Pancreas (tissue), 10 donors: ENCODE measurements around the gene SPATA2L. TPM values are rescaled to one million over a fixed set of nuclear protein-coding genes. Genes with fewer than 3 reads are reported as not detected.
"Not testable (repeated sequence)": the region's sequence is repeated elsewhere in the genome, so short reads cannot be mapped to it uniquely, and the experiment has no call there.

Source experiments
- ATAC-seq, 4 donors: fragments of 200-7000 bp; cut with Tn5 transposase; one replicate each; pipeline versions ENCODE4 v1.8.0 to v1.9.1; 2020; ENCODE audit warnings: mild to moderate bottlenecking in 4 of 4, moderate library complexity in 4 of 4
- DNase-seq, 6 donors: peaks; one replicate each; pipeline ENCODE4 v3.0.0-alpha.2; 2020
- FAIRE-seq: peaks from 2 replicates; lab custom pipeline; 2012; peaks lifted over from hg19 to GRCh38; lab: Jason Lieb, UNC
- H3K27ac ChIP-seq, 4 donors: fragments of 200-600 bp; sonication (generic); 1 replicate in 3 of 4; 2 replicates in 1 of 4; pipeline versions ENCODE4 v1.5.0 to v1.8.0; 2020
- H3K27me3 ChIP-seq, 4 donors: fragments of 200-600 bp; one replicate each; pipeline ENCODE4 v1.8.0; 2021
- H3K36me3 ChIP-seq, 3 donors: fragments of 200-600 bp; sonication (generic) in 1 of 3; one replicate each; pipeline versions ENCODE4 v1.5.0 to v1.8.0; 2020 to 2021
- H3K4me1 ChIP-seq, 3 donors: fragments of 200-600 bp; one replicate each; pipeline ENCODE4 v1.8.0; 2021
- H3K4me3 ChIP-seq, 4 donors: fragments of 200-600 bp; sonication (generic) in 2 of 4; one replicate each; pipeline versions ENCODE4 v1.5.0 to v1.8.0; 2020 to 2021
- H3K9me3 ChIP-seq, 4 donors: fragments of 200-600 bp; one replicate each; pipeline ENCODE4 v1.8.0; 2021
- CTCF ChIP-seq, 4 donors: fragments of 200-600 bp; sonication (generic) in 3 of 4; IDR thresholded peaks; one replicate each; pipeline versions ENCODE4 v1.5.0 to v1.8.0; 2021; ENCODE audit warnings: antibody characterized with exemption in 4 of 4
- WGBS, 2 donors: extraction: QIAGEN DNeasy Blood & Tissue Kit; methylation state at CpG; one replicate each; pipeline ENCODE4 v1.1.7; 2013; 5-methylcytosine and 5-hydroxymethylcytosine counted together
- intact Hi-C, 3 donors: fragments of 100-400 bp; cut with DNase I; formaldehyde crosslinking; loops; one replicate each; pipeline versions ENCODE4 v1.11.1 to v1.14.2; 2022
- polyA plus RNA-seq, 2 donors: library from polyadenylated mRNA; stranded (reverse); fragments of 200-250 nt; gene quantifications; one replicate each; pipeline ENCODE4 v1.2.3, GENCODE V29; 2013
- total RNA-seq, 6 donors: library from RNA; stranded (reverse); fragmentation: NEBNext Ultra II Directional in 4 of 6; extraction: Animal tissue kit (Norgen Biotek cat#: 25700) in 4 of 6; gene quantifications; one replicate each; pipeline versions ENCODE4 v1.2.1 to v1.2.4, GENCODE V29; 2021 to 2023
- donor health status: healthy with polysubstance abuse.
- donor health status: DM: no; HTN: no; CAD: no; lungs with moderate emphysema.
- donor health status: DM: no; HTN: no; CAD: no.
- donor health status: control.
- donor health status: control.
- donor health status: Bipolar disorder and iron deficiency.
- donor health status: DM: yes; HTN: yes; CAD: no.
- donor health status: DM: no; HTN: no; CAD: no.
- donor health status: DM: no; HTN: no; CAD: no.
- donor health status: DM: yes; HTN: yes; CAD: no.

The SPATA2L gene
- total and polyA plus RNA-seq, 8 donors: 9.2 to 22.3 (median 13.5) TPM

GRCh38 chr16:89667633-89668032 lies 33.9 kb downstream of the SPATA2L start:
- Histone ChIP-seq H3K27ac (no peak overlapping the region), H3K4me3 (no peak overlapping the region), H3K9me3 (no peaks in the 10 kb centered on the region), H3K36me3 (no peaks in the 10 kb centered on the region), H3K27me3 (no peaks in the 10 kb centered on the region), H3K4me1 (no peaks in the 10 kb centered on the region)
- peak in 1 of 6 donors; percentile 24 for DNase-seq
- FAIRE-seq: no peak
- intact Hi-C loops: no loop called here
- TF ChIP-seq CTCF (IDR thresholded peaks at IDR 0.05): no peak
- ATAC-seq: no peak
- 78 to 90% methylated on average over 8 to 9 of the region's 9 CpGs for WGBS, 2 donors

GRCh38 chr16:89667000-89667399 lies 34.5 kb downstream of the SPATA2L start:
- H3K9me3 ChIP-seq, FAIRE-seq, H3K4me3 ChIP-seq, H3K36me3 ChIP-seq, ATAC-seq, H3K27me3 ChIP-seq, intact Hi-C loops, H3K27ac ChIP-seq, H3K4me1 ChIP-seq: not testable (repeated sequence)
- 27 to 54% methylated on average over 7 of the region's 7 CpGs for WGBS, 2 donors
- peak in 1 of 6 donors; percentile 13 for DNase-seq

GRCh38 chr16:89664238-89664637 lies 37.3 kb downstream of the SPATA2L start:
- H3K27me3 ChIP-seq, H3K27ac ChIP-seq, ATAC-seq, H3K4me3 ChIP-seq, H3K36me3 ChIP-seq, FAIRE-seq, H3K4me1 ChIP-seq, H3K9me3 ChIP-seq, intact Hi-C loops: not testable (repeated sequence)
- 84 to 86% methylated on average over 9 to 10 of the region's 11 CpGs for WGBS, 2 donors
- DNase-seq: peak in 1 of 6 donors; percentile 8

- Histone ChIP-seq H3K9me3 (no peaks in the 10 kb centered on the region), H3K27ac (no peak overlapping the region), H3K4me1 (peaks cover 10 to 12% (median 11%) of the 10 kb centered on the region in 3 donors), H3K4me3 (no peak overlapping the region), H3K36me3 (no peaks in the 10 kb centered on the region), H3K27me3 (no peaks in the 10 kb centered on the region)
- ATAC-seq (no peak), DNase-seq (peak in 1 of 6 donors; percentile 4), FAIRE-seq (no peak)
- intact Hi-C loops: no loop called here
- WGBS, 2 donors: 94 to 95% methylated on average over 9 of the region's 9 CpGs
- no peak for TF ChIP-seq CTCF (IDR thresholded peaks at IDR 0.05)
These were observed 40.3 kb downstream of the SPATA2L start for GRCh38 chr16:89661215-89661614.

GRCh38 chr16:89660146-89660545 lies 41.4 kb downstream of the SPATA2L start:
- TF ChIP-seq CTCF (IDR thresholded peaks at IDR 0.05): no peak
- 95% methylated on average over 7 of the region's 7 CpGs for WGBS, 2 donors
- DNase-seq (peak in 1 of 6 donors; percentile 31), ATAC-seq (no peak), FAIRE-seq (no peak)
- Histone ChIP-seq H3K9me3 (no peaks in the 10 kb centered on the region), H3K27me3 (no peaks in the 10 kb centered on the region), H3K4me3 (no peak overlapping the region), H3K36me3 (no peaks in the 10 kb centered on the region), H3K27ac (no peak overlapping the region), H3K4me1 (peaks cover 10 to 12% (median 11%) of the 10 kb centered on the region in 3 donors)
- intact Hi-C loops: no loop called here

- no peaks in the 10 kb centered on the region for H3K36me3 ChIP-seq
- no peaks in the 10 kb centered on the region for H3K27me3 ChIP-seq
- H3K9me3 ChIP-seq: no peaks in the 10 kb centered on the region
- peak overlapping the region; percentile 81 to 100 (median 98) for H3K4me3 ChIP-seq
- peak in 3 of 4 donors; percentile 23 to 40 (median 32) for ATAC-seq
- DNase-seq: peak in 1 of 6 donors; percentile 72
- peak overlapping the region; percentile 31 to 64 (median 54) for H3K27ac ChIP-seq
- intact Hi-C loops: no loop called here
- no peak for FAIRE-seq
- 9 to 11% methylated on average over 27 of the region's 27 CpGs for WGBS, 2 donors
- TF ChIP-seq CTCF (IDR thresholded peaks at IDR 0.05): no peak
- H3K4me1 ChIP-seq: peaks cover 11 to 13% (median 12%) of the 10 kb centered on the region in 3 donors
These were observed 43.2 kb downstream of the SPATA2L start for GRCh38 chr16:89658221-89658879.
